CD4-positive, alpha-beta memory T cell (primary cell): Measurements from ENCODE around the gene TMEM131. TPM values are rescaled to one million over a fixed set of nuclear protein-coding genes. Genes with fewer than 3 reads are reported as not detected.

Source experiments
- CTCF ChIA-PET: fragments of 350-600 bp; sonication (Branson Sonifier 250); formaldehyde crosslinking; loops from one replicate; lab custom pipeline; 2021; ENCODE audit warnings: inconsistent platforms; ENCODE audit not compliant: partially characterized antibody; lab: Charles Lee
- POLR2A ChIA-PET: fragments of 350-600 bp; sonication (Branson Sonifier 250); formaldehyde crosslinking; loops from one replicate; lab custom pipeline; 2021; ENCODE audit not compliant: partially characterized antibody; lab: Charles Lee
- DNase-seq, 5 donors: peaks; one replicate each; pipeline versions ENCODE4 v3.0.0 to v3.0.0-alpha.2; 2020 to 2022; ENCODE audit warnings: mixed read lengths in 1 of 5
- H3K27ac ChIP-seq: one replicate; pipeline ENCODE4 v1.7.0; 2013; ENCODE audit warnings: low read depth, low read length
- H3K27me3 ChIP-seq: 2 replicates; pipeline ENCODE4 v1.7.0; 2013; ENCODE audit warnings: mild to moderate bottlenecking, low read length, moderate library complexity; ENCODE audit not compliant: insufficient read depth
- H3K36me3 ChIP-seq: 2 replicates; pipeline ENCODE4 v1.7.0; 2013; ENCODE audit warnings: mild to moderate bottlenecking, low read length, moderate library complexity; ENCODE audit not compliant: insufficient read depth
- H3K4me1 ChIP-seq: 2 replicates; pipeline ENCODE4 v1.7.0; 2013; ENCODE audit warnings: mild to moderate bottlenecking, low read length, moderate library complexity; ENCODE audit not compliant: insufficient read depth
- H3K4me3 ChIP-seq, 2 donors: one replicate each; pipeline ENCODE4 v1.7.0; 2013; ENCODE audit warnings: low read length in 2 of 2, mild to moderate bottlenecking in 1 of 2
- H3K9me3 ChIP-seq, 2 donors: one replicate each; pipeline ENCODE4 v1.7.0; 2013; ENCODE audit warnings: low read length in 2 of 2, control low read depth in 1 of 2; ENCODE audit not compliant: control insufficient read depth in 1 of 2
- H3K27ac Mint-ChIP-seq, 7 donors: one replicate each; pipeline ENCODE4 v1.8.0; 2020 to 2021; ENCODE audit warnings: mixed read lengths in 7 of 7, mild to moderate bottlenecking in 6 of 7, inconsistent platforms in 3 of 7, moderate library complexity in 3 of 7
- H3K27me3 Mint-ChIP-seq, 2 donors: one replicate each; pipeline ENCODE4 v1.8.0; 2020 to 2021; ENCODE audit warnings: mixed read lengths in 2 of 2
- H3K36me3 Mint-ChIP-seq, 2 donors: one replicate each; pipeline ENCODE4 v1.8.0; 2020 to 2021; ENCODE audit warnings: mixed read lengths in 2 of 2, inconsistent platforms in 1 of 2, mild to moderate bottlenecking in 1 of 2
- H3K4me1 Mint-ChIP-seq, 4 donors: one replicate each; pipeline ENCODE4 v1.8.0; 2020 to 2021; ENCODE audit warnings: mixed read lengths in 4 of 4, mild to moderate bottlenecking in 1 of 4
- H3K4me3 Mint-ChIP-seq, 8 donors: one replicate each; pipeline ENCODE4 v1.8.0; 2020 to 2021; ENCODE audit warnings: mixed read lengths in 8 of 8, mild to moderate bottlenecking in 7 of 8, moderate library complexity in 6 of 8, inconsistent platforms in 3 of 8
- H3K9me3 Mint-ChIP-seq, 8 donors: one replicate each; pipeline ENCODE4 v1.8.0; 2020 to 2021; ENCODE audit warnings: mixed read lengths in 8 of 8, mild to moderate bottlenecking in 5 of 8, inconsistent platforms in 3 of 8, moderate library complexity in 1 of 8
- intact Hi-C: fragments of 100-400 bp; cut with micrococcal nuclease; formaldehyde crosslinking; loops from one replicate; pipeline ENCODE4 v1.15.1; 2023
- polyA plus RNA-seq, 2 donors: library from polyadenylated mRNA; unstranded; fragments of 300-500 nt; fragmentation: Illumina TruSeq; gene quantifications; one replicate each; pipeline ENCODE4 v1.2.3, GENCODE V29; 2021
- total RNA-seq, 2 experiments: library from RNA; stranded (reverse); gene quantifications; one replicate each; pipeline ENCODE4 v1.2.3, GENCODE V29; 2021

Gene TMEM131
- total and polyA plus RNA-seq, 4 experiments from 2014 or later, result 6.3 to 47.6 (median 31.4) TPM

- POLR2A ChIA-PET, result no interaction called here
- peaks cover 25 to 40% of the 10 kb centered on the region in 2 donors for H3K36me3 Mint-ChIP-seq
- H3K4me3 Mint-ChIP-seq, result no peak overlapping the region
- no peaks in the 10 kb centered on the region for H3K27me3 Mint-ChIP-seq
- Histone ChIP-seq H3K36me3 (peaks cover 16% of the 10 kb centered on the region), H3K9me3 (no peaks in the 10 kb centered on the region), H3K27ac (no peak overlapping the region), H3K4me1 (no peaks in the 10 kb centered on the region), H3K4me3 (no peak overlapping the region), H3K27me3 (no peaks in the 10 kb centered on the region)
- no peaks in the 10 kb centered on the region for H3K4me1 Mint-ChIP-seq
- no peaks in the 10 kb centered on the region for H3K9me3 Mint-ChIP-seq
- H3K27ac Mint-ChIP-seq, result peak overlapping the region in 2 of 7 donors; percentile 5 to 32
- CTCF ChIA-PET, result no interaction called here
- intact Hi-C loops, result no loop called here
- no peak for DNase-seq
Observed at GRCh38 chr2:97812931-97813330, 182.8 kb downstream of the TMEM131 start.

DNA sequence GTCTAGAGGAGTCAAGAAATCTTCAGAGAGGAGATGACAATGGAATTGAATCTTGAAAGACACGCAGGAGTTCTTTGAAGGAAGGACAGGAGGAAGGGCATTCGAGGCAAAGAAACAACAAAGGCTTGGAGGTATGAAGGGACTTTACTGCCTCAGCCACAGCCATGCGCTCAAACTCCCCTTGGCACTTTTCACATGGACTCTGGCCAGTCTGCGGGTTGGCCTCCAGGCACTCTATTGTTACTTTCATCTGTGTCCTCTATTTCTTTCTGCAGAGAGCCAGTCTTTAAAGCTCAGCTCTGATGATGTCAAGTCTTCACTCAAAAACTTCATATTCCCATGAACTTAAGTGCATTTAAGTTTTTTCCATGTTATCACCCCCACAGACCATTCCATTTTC lies 186.9 kb downstream of the TMEM131 start:
- Histone ChIP-seq H3K27ac (no peak overlapping the region), H3K4me3 (no peak overlapping the region), H3K4me1 (no peaks in the 10 kb centered on the region), H3K27me3 (no peaks in the 10 kb centered on the region), H3K9me3 (no peaks in the 10 kb centered on the region), H3K36me3 (peaks cover 17% of the 10 kb centered on the region)
- H3K4me1 Mint-ChIP-seq, result peaks cover 0 to 3% (median 0%) of the 10 kb centered on the region in 4 donors
- H3K27me3 Mint-ChIP-seq, result no peaks in the 10 kb centered on the region
- no peak overlapping the region for H3K27ac Mint-ChIP-seq
- ChIA-PET POLR2A (no interaction called here), CTCF (interaction anchor here (2.5 to 2.7 kb wide), 2 partner anchors 460 to 576 kb away, joined by 10 to 19 read pairs; no protein-coding TSS in a partner anchor)
- intact Hi-C loops, result loop anchor here (5.0 kb wide), 1 partner anchor 1258 kb away; no protein-coding TSS in a partner anchor
- no peak overlapping the region for H3K4me3 Mint-ChIP-seq
- DNase-seq, result no peak
- H3K36me3 Mint-ChIP-seq, result peaks cover 31 to 47% of the 10 kb centered on the region in 2 donors
- H3K9me3 Mint-ChIP-seq, result no peaks in the 10 kb centered on the region

- no peak overlapping the region for H3K4me3 Mint-ChIP-seq
- ChIA-PET CTCF (interaction anchor here (0.6 to 2.5 kb wide), 39 partner anchors 10 to 1578 kb away, joined by 3 to 71 read pairs (median 4); partner anchors contain the start of gene ZAP70), POLR2A (no interaction called here)
- intact Hi-C loops, result loop anchor here (1.0 to 5.0 kb wide), 3 partner anchors 578 to 1260 kb away; no protein-coding TSS in a partner anchor
- no peaks in the 10 kb centered on the region for H3K27me3 ChIP-seq
- no peaks in the 10 kb centered on the region for H3K27me3 Mint-ChIP-seq
- peaks cover 28 to 48% of the 10 kb centered on the region in 2 donors for H3K36me3 Mint-ChIP-seq
- DNase-seq, result peak; percentile 63 to 71 (median 68)
- no peaks in the 10 kb centered on the region for H3K9me3 Mint-ChIP-seq
- no peak overlapping the region for H3K4me3 ChIP-seq
- H3K36me3 ChIP-seq, result peaks cover 26% of the 10 kb centered on the region
- H3K27ac Mint-ChIP-seq, result no peak overlapping the region
- peaks cover 0 to 3% (median 0%) of the 10 kb centered on the region in 4 donors for H3K4me1 Mint-ChIP-seq
- H3K27ac ChIP-seq, result no peak overlapping the region
- no peaks in the 10 kb centered on the region for H3K9me3 ChIP-seq
- H3K4me1 ChIP-seq, result no peaks in the 10 kb centered on the region
Observed at GRCh38 chr2:97806738-97807618, 188.8 kb downstream of the TMEM131 start.

- Histone ChIP-seq H3K27ac (no peak overlapping the region), H3K27me3 (no peaks in the 10 kb centered on the region), H3K4me3 (no peak overlapping the region), H3K4me1 (no peaks in the 10 kb centered on the region), H3K36me3 (peaks cover 19% of the 10 kb centered on the region), H3K9me3 (no peaks in the 10 kb centered on the region)
- ChIA-PET POLR2A (no interaction called here), CTCF (interaction anchor here (0.9 to 2.5 kb wide), 11 partner anchors 8 to 580 kb away, joined by 3 to 71 read pairs (median 10); no protein-coding TSS in a partner anchor)
- Mint-ChIP-seq H3K36me3 (peaks cover 26 to 43% of the 10 kb centered on the region in 2 donors), H3K9me3 (no peaks in the 10 kb centered on the region), H3K27ac (no peak overlapping the region), H3K4me1 (peaks cover 0 to 3% (median 0%) of the 10 kb centered on the region in 4 donors), H3K27me3 (no peaks in the 10 kb centered on the region), H3K4me3 (no peak overlapping the region)
- no peak for DNase-seq
- intact Hi-C loops, result loop anchor here (1.0 to 5.0 kb wide), 3 partner anchors 580 to 1262 kb away; no protein-coding TSS in a partner anchor
Observed at GRCh38 chr2:97805776-97806175, 190.0 kb downstream of the TMEM131 start.

DNA sequence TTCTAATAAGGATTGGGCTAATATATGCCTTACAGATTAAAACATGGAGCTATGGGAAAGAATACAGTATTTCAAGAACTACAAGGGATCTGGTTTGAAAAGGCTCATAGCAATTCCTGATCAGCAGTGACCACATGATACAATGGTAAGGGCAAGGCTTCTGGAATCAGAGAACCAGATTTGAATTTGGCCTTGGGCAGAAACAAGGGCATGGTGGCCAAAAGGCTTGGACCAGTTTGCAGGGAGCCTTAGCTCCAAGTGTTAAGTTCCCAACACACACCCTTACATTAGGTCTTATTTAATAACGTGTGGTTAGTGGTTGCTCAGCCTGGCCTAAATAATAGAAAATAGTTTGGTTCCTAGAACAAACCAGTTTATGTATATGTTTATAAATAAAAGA lies 194.7 kb downstream of the TMEM131 start:
- H3K4me3 ChIP-seq, result no peak overlapping the region
- no peaks in the 10 kb centered on the region for H3K9me3 Mint-ChIP-seq
- DNase-seq, result no peak
- no peaks in the 10 kb centered on the region for H3K4me1 Mint-ChIP-seq
- CTCF ChIA-PET, result interaction anchor here (1.2 kb wide), 1 partner anchor 9 kb away, joined by 4 read pairs; no protein-coding TSS in a partner anchor
- no peak overlapping the region for H3K27ac ChIP-seq
- peaks cover 27% of the 10 kb centered on the region for H3K36me3 ChIP-seq
- peaks cover 35 to 59% of the 10 kb centered on the region in 2 donors for H3K36me3 Mint-ChIP-seq
- no peaks in the 10 kb centered on the region for H3K4me1 ChIP-seq
- no peaks in the 10 kb centered on the region for H3K9me3 ChIP-seq
- POLR2A ChIA-PET, result no interaction called here
- intact Hi-C loops, result no loop called here
- no peaks in the 10 kb centered on the region for H3K27me3 ChIP-seq
- H3K27ac Mint-ChIP-seq, result no peak overlapping the region
- H3K27me3 Mint-ChIP-seq, result no peaks in the 10 kb centered on the region
- H3K4me3 Mint-ChIP-seq, result no peak overlapping the region

DNA sequence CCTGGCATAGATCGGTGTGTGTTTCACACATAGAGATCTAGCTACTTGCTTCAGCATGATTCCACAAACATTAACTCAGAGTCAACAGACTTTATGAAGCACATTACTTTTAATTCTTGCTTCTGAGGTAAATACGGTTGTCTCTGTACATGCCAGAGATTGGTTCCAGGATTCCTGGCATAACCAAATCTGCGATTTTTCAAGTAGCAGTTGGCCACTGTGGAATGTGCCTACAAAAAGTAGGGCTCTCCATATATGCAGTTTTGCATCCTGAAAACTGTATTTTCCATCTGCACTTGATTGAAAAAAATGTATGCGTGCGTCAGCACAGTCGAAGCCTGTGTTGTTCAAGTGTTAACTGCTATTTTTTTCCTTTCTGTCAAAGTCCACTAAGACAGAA lies 197.3 kb downstream of the TMEM131 start:
- Histone ChIP-seq H3K4me3 (no peak overlapping the region), H3K27ac (no peak overlapping the region), H3K27me3 (no peaks in the 10 kb centered on the region), H3K4me1 (no peaks in the 10 kb centered on the region), H3K9me3 (no peaks in the 10 kb centered on the region), H3K36me3 (peaks cover 16% of the 10 kb centered on the region)
- H3K4me1 Mint-ChIP-seq, result no peaks in the 10 kb centered on the region
- no peaks in the 10 kb centered on the region for H3K27me3 Mint-ChIP-seq
- H3K9me3 Mint-ChIP-seq, result no peaks in the 10 kb centered on the region
- H3K36me3 Mint-ChIP-seq, result peaks cover 24 to 52% of the 10 kb centered on the region in 2 donors
- ChIA-PET POLR2A (interaction anchor here (0.6 kb wide), 1 partner anchor 63 kb away, joined by 3 read pairs; no protein-coding TSS in a partner anchor), CTCF (interaction anchor here (2.8 kb wide), 1 partner anchor 8 kb away, joined by 14 read pairs; no protein-coding TSS in a partner anchor)
- no peak overlapping the region for H3K27ac Mint-ChIP-seq
- no peak for DNase-seq
- H3K4me3 Mint-ChIP-seq, result no peak overlapping the region
- intact Hi-C loops, result no loop called here

DNA sequence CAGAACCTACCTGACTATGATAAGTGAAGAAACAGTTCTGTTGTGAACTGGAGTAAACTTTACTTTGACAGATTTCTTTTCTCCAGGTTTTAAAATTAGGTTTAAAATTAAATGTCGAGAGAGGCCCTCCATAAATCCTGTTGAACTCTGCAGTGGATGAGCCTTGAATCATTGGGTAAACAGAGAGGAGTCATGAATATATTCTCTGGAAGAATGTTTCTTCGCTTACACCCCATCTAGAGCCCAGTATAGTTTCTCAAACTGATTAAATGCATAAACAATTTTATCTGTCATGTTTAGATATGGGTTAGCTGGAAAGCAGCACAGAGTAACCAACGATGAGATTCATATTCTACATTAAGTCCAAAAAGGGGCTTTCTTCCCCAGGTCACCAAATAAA lies 198.4 kb downstream of the TMEM131 start:
- H3K27ac ChIP-seq, result no peak overlapping the region
- no peaks in the 10 kb centered on the region for H3K27me3 ChIP-seq
- Mint-ChIP-seq H3K27ac (peak overlapping the region in 1 of 7 donors; percentile 41), H3K9me3 (no peaks in the 10 kb centered on the region), H3K4me3 (no peak overlapping the region), H3K36me3 (peaks cover 28 to 52% of the 10 kb centered on the region in 2 donors), H3K27me3 (no peaks in the 10 kb centered on the region), H3K4me1 (no peaks in the 10 kb centered on the region)
- peaks cover 18% of the 10 kb centered on the region for H3K36me3 ChIP-seq
- DNase-seq, result no peak
- no peak overlapping the region for H3K4me3 ChIP-seq
- intact Hi-C loops, result no loop called here
- ChIA-PET POLR2A (no interaction called here), CTCF (interaction anchor here (2.8 kb wide), 1 partner anchor 9 kb away, joined by 14 read pairs; no protein-coding TSS in a partner anchor)
- H3K9me3 ChIP-seq, result no peaks in the 10 kb centered on the region
- no peaks in the 10 kb centered on the region for H3K4me1 ChIP-seq
